Body of pancreas (tissue), 4 donors: Measurements from ENCODE around the gene UBE2G2. TPM values are rescaled to one million over a fixed set of nuclear protein-coding genes. Genes with fewer than 3 reads are reported as not detected.

Experiments used
- ATAC-seq: fragments of 150-250 bp; one replicate; pipeline ENCODE4 v1.9.1; 2016
- DNase-seq, 4 donors: peaks; one replicate each; pipeline ENCODE4 v3.0.0-alpha.2; 2019
- H3K27ac ChIP-seq, 4 donors: fragments of 200-600 bp; sonication (generic); 1 replicate in 3 of 4; 2 replicates in 1 of 4; pipeline versions ENCODE4 v1.5.1 to v1.6.1; 2016 to 2019; ENCODE audit warnings: mild to moderate bottlenecking in 1 of 4, mixed read lengths in 1 of 4, moderate library complexity in 1 of 4
- H3K27me3 ChIP-seq, 2 donors: fragments of 200-600 bp; sonication (generic); one replicate each; pipeline ENCODE4 v1.6.0; 2016; ENCODE audit warnings: mild to moderate bottlenecking in 1 of 2
- H3K36me3 ChIP-seq, 2 donors: fragments of 200-600 bp; sonication (generic); replicated peaks in 1 of 2; 2 replicates each; pipeline ENCODE4 v1.5.1; 2016; ENCODE audit warnings: low read depth in 2 of 2; ENCODE audit not compliant: insufficient read depth in 1 of 2
- H3K4me1 ChIP-seq: fragments of 200-600 bp; sonication (generic); one replicate; pipeline ENCODE4 v1.6.0; 2016
- H3K4me3 ChIP-seq, 2 donors: fragments of 200-600 bp; sonication (generic); 1 replicate in 1 of 2; 2 replicates in 1 of 2; pipeline ENCODE4 v1.5.1; 2016 to 2019
- H3K9me3 ChIP-seq, 3 donors: fragments of 200-600 bp; sonication (generic); 1 replicate in 2 of 3; 2 replicates in 1 of 3; pipeline ENCODE4 v1.5.1; 2016
- CTCF ChIP-seq, 7 experiments: fragments of 450-650 bp in 4 of 7; fragments of 200-600 bp in 3 of 7; sonication (generic) in 3 of 7; IDR thresholded peaks; one replicate each; pipeline ENCODE4 v1.5.1; 2016 to 2019; ENCODE audit warnings: antibody characterized with exemption in 7 of 7
- POLR2A ChIP-seq, 3 donors: fragments of 450-650 bp; IDR thresholded peaks; one replicate each; pipeline ENCODE4 v1.6.1; 2016; ENCODE audit warnings: antibody characterized with exemption in 3 of 3, mild to moderate bottlenecking in 2 of 3
- WGBS, 2 donors: methylation state at CpG; one replicate each; pipeline ENCODE4 v1.1.5; 2017; 5-methylcytosine and 5-hydroxymethylcytosine counted together
- intact Hi-C: fragments of 100-400 bp; cut with DNase I; formaldehyde crosslinking; loops from one replicate; pipeline ENCODE4 v1.15.1; 2023
- total RNA-seq, 2 donors: library from RNA; depleted of rRNA; stranded (reverse); fragments of >200 nt; gene quantifications; one replicate each; pipeline ENCODE4 v1.1.0, GENCODE V29; 2016

The UBE2G2 gene
- total RNA-seq, 2 donors from 2014 or later, result 61.7 to 64.3 TPM

- peaks cover 0 to 13% of the 10 kb centered on the region in 2 donors for H3K36me3 ChIP-seq
- no peak overlapping the region for H3K27ac ChIP-seq
- no peak for TF ChIP-seq CTCF (IDR thresholded peaks at IDR 0.05)
- no peak for TF ChIP-seq POLR2A (IDR thresholded peaks at IDR 0.05)
- intact Hi-C loops, result no loop called here
- H3K4me1 ChIP-seq, result no peaks in the 10 kb centered on the region
- no peak for DNase-seq
- ATAC-seq, result no peak
- H3K9me3 ChIP-seq, result no peaks in the 10 kb centered on the region
- no peak overlapping the region for H3K4me3 ChIP-seq
- WGBS, 2 donors, result 90 to 95% methylated on average over 17 of the region's 17 CpGs
- H3K27me3 ChIP-seq, result no peaks in the 10 kb centered on the region
Observed at GRCh38 chr21:44771896-44772525, 29.6 kb downstream of the UBE2G2 start.

GRCh38 chr21:44767834-44768831, 33.5 kb downstream of the UBE2G2 start:
- Histone ChIP-seq H3K27ac (no peak overlapping the region), H3K9me3 (no peaks in the 10 kb centered on the region), H3K4me3 (no peak overlapping the region), H3K36me3 (peaks cover 0 to 9% of the 10 kb centered on the region in 2 donors), H3K27me3 (no peaks in the 10 kb centered on the region), H3K4me1 (no peaks in the 10 kb centered on the region)
- TF ChIP-seq POLR2A (IDR thresholded peaks at IDR 0.05), result no peak
- no peak for TF ChIP-seq CTCF (IDR thresholded peaks at IDR 0.05)
- intact Hi-C loops, result no loop called here
- 82 to 89% methylated on average over 14 to 29 of the region's 30 CpGs for WGBS, 2 donors
- DNase-seq, result no peak
- no peak for ATAC-seq

- no peak for DNase-seq
- H3K27me3 ChIP-seq, result no peaks in the 10 kb centered on the region
- intact Hi-C loops, result no loop called here
- H3K27ac ChIP-seq, result no peak overlapping the region
- peaks cover 0 to 8% of the 10 kb centered on the region in 2 donors for H3K36me3 ChIP-seq
- no peak for ATAC-seq
- WGBS, 2 donors, result 75% methylated on average over 4 to 11 of the region's 11 CpGs
- no peak for TF ChIP-seq POLR2A (IDR thresholded peaks at IDR 0.05)
- H3K4me3 ChIP-seq, result no peak overlapping the region
- no peaks in the 10 kb centered on the region for H3K9me3 ChIP-seq
- no peaks in the 10 kb centered on the region for H3K4me1 ChIP-seq
Observed at GRCh38 chr21:44766818-44767354, 34.7 kb downstream of the UBE2G2 start.

GRCh38 chr21:44766014-44766817, 35.4 kb downstream of the UBE2G2 start:
- DNase-seq (no peak), ATAC-seq (no peak)
- Histone ChIP-seq H3K4me3 (no peak overlapping the region), H3K27ac (no peak overlapping the region), H3K36me3 (peaks cover 0 to 7% of the 10 kb centered on the region in 2 donors), H3K4me1 (no peaks in the 10 kb centered on the region), H3K27me3 (no peaks in the 10 kb centered on the region), H3K9me3 (no peaks in the 10 kb centered on the region)
- 75 to 83% methylated on average over 20 to 22 of the region's 24 CpGs for WGBS, 2 donors
- intact Hi-C loops, result no loop called here
- no peak for TF ChIP-seq CTCF (IDR thresholded peaks at IDR 0.05)
- TF ChIP-seq POLR2A (IDR thresholded peaks at IDR 0.05), result no peak
